Measurements from ENCODE around the gene NPM1.
A peak's percentile ranks its signal among the peaks of the same experiment; 100 is the strongest.

The NPM1 gene

GRCh38 chr5:171370881-171371280, 16.8 kb upstream of the NPM1 start:
- TF ChIP-seq CTCF (IDR thresholded peaks at IDR 0.05), result peak; percentile 40; the same call in 1 of the 2 replicates

GRCh38 chr5:171371326-171371725, 16.3 kb upstream of the NPM1 start:
- no peak for TF ChIP-seq CTCF (IDR thresholded peaks at IDR 0.05)

- TF ChIP-seq CTCF (IDR thresholded peaks at IDR 0.05), result no peak
Observed at GRCh38 chr5:171379961-171380360, 7.7 kb upstream of the NPM1 start.

- TF ChIP-seq CTCF (IDR thresholded peaks at IDR 0.05), result no peak
Observed at GRCh38 chr5:171386006-171386671, 1.5 kb upstream of the NPM1 start.

GRCh38 chr5:171386861-171387344, 746 bp upstream of the NPM1 start:
- no peak for TF ChIP-seq CTCF (IDR thresholded peaks at IDR 0.05)

GRCh38 chr5:171387970-171388815, 544 bp downstream of the NPM1 start:
- TF ChIP-seq CTCF (IDR thresholded peaks at IDR 0.05), result no peak

GRCh38 chr5:171388816-171389168, 1.1 kb downstream of the NPM1 start:
- TF ChIP-seq CTCF (IDR thresholded peaks at IDR 0.05), result no peak

All from LNCAP (cell line).